Omental fat pad (tissue), 4 donors: Measurements from ENCODE around the gene NHSL1. TPM values are rescaled to one million over a fixed set of nuclear protein-coding genes. Genes with fewer than 3 reads are reported as not detected.

Experiments
- ATAC-seq: fragments of 150-250 bp; one replicate; pipeline ENCODE4 v1.9.1; 2016; ENCODE audit warnings: mild to moderate bottlenecking, moderate library complexity; ENCODE audit not compliant: low FRiP score
- DNase-seq: peaks from one replicate; pipeline ENCODE4 v3.0.0-alpha.2; 2019; ENCODE audit warnings: low spot score
- CTCF ChIP-seq, 3 donors: fragments of 450-650 bp; IDR thresholded peaks; one replicate each; pipeline ENCODE4 v1.5.1; 2016 to 2017; ENCODE audit warnings: antibody characterized with exemption in 3 of 3, mild to moderate bottlenecking in 3 of 3, moderate library complexity in 2 of 3
- small RNA-seq: library from RNA; depleted of rRNA; stranded (forward); fragments of <200 nt; gene quantifications from one replicate; pipeline ENCODE3, GENCODE V24; 2016
- total RNA-seq, 4 donors: library from RNA; depleted of rRNA; stranded (reverse); fragments of >200 nt; gene quantifications; one replicate each; pipeline ENCODE4 v1.1.0, GENCODE V29; 2016

The NHSL1 gene
- total RNA-seq, 4 donors from 2014 or later = 15.9 to 23.2 (median 18.4) TPM

GRCh38 chr6:138372711-138373463 lies 126.4 kb downstream of the NHSL1 start:
- ATAC-seq = no peak
- no peak for TF ChIP-seq CTCF (IDR thresholded peaks at IDR 0.05)
- DNase-seq = no peak

Small RNA genes lying within 50 kb of the gene (small RNA-seq; reads per million reads assigned to genes)
- gene AL031003.1 (not detected), gene AL391669.1 (not detected), gene MIR3145 (not detected)

Other genes with a start within 250 kb of the NHSL1 start
- gene SMIM28, start 121.6 kb downstream of the NHSL1 start, total RNA-seq = not detected
- gene HEBP2, start 95.3 kb downstream of the NHSL1 start, total RNA-seq = 100 to 1,000 TPM; 118 to 282 (median 205) TPM